Medulla oblongata (tissue), 1 donor: ENCODE results near the gene ATP8A1.
"Not testable (repeated sequence)": the region's sequence is repeated elsewhere in the genome, so short reads cannot be mapped to it uniquely, and the experiment has no call there.

Experiments used
- DNase-seq: peaks from one replicate; pipeline ENCODE4 v3.0.0-alpha.2; 2015; ENCODE audit errors: extremely low spot score

ATP8A1 gene

DNA sequence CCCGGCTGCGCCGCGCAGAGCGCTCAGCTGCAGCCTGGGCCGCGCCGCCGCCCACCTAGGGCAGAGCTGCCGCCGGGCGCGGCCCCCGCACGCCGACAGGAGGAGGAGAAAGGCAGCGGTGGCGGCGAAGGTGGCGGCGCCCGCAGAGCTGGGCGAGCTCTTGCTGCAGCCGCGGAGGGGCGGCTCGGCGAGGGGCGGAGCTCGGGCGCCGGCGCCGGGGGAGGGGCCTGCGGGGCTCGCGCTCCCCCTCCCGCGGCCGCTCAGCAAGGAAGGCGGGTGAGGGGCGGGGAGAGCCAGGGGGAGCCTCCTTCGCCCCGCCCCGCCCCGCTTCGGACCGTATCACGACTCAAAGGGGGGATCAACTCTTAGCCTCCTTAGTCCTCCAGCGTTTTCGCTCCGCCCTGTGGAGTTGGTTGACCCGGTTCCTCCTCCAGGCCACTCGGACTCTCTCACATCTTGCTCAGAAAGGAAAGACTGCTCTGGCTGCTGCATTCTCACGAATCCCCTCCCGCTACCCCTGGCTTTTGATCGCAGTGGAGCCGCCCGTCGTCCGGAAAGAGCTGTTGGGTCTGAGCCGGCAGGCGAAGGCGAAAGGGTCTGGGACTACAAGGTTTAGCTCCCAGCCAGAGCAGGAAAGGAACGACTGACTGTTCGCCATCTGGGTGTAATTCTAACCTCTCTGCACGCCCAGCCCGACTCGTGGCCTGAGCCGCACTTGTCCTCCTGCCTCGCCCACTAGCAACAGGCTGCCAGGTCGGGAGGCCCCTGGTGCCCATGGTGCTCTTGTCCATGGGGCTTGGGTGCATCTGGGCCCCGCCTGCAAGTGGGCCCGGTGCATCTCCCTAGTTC lies at the start of gene ATP8A1:
TSS of gene ATP8A1 (minus strand) at position 162 of the 849 bp plus-strand sequence. CDS start 232 bp downstream, outside the sequence.
- DNase-seq, result peak; percentile 96

DNA sequence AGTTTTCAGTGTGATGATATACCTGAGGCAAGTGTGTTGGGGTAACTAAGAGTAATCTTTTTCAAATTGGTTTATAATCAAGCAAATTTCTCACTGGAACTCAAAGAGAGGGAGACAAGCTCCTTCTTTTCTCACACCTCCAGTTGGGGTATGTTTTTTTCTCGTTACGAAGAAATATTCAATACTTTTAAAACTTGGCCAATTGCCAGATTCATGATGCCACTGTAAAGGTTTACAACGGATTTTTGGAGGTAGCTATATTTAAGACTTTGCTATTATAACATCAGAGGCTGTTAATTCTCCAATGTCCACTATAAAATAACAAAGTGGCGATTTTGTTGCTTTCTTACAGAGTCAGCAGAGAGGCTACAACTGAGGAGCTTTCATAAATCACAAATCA lies 49.2 kb upstream of the ATP8A1 start:
- DNase-seq, result no peak

DNA sequence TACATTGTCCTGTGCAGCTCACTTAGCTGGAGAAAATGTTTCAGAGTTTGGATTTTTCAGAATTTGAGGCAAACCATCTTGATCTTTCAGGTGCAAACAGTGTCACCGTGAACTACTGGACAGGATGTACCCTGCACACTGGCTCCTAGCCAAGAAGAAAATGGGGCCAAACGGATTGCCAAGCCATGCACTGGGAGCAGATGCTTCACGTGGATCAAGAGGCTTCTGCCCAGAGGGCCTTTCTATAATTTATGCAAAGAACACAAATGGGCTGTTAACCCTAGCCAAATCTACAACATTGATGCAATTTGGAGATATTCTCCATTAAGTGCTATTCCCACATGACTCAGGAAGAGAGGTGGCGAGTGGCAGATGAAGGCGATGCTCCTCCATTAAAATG lies 46.9 kb upstream of the ATP8A1 start:
- DNase-seq, result peak; percentile 6

DNA sequence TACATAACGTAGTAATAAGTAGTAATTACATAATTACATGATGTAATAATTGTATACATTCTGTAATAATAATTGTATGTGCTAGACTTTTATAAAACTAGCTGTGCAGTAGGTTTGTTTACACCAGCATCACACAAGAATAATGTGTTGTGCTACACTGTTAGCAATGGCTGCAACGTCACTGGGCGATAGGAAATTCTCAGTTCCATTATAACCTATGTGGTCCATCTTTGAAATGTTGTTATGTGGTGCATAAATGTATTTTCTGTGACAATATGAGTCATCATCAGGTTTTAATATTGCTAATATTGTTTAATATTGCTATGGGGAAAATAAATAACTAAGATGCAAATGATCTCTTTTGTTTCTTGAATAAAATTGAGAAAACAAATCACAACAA lies 46.0 kb upstream of the ATP8A1 start:
- no peak for DNase-seq

DNA sequence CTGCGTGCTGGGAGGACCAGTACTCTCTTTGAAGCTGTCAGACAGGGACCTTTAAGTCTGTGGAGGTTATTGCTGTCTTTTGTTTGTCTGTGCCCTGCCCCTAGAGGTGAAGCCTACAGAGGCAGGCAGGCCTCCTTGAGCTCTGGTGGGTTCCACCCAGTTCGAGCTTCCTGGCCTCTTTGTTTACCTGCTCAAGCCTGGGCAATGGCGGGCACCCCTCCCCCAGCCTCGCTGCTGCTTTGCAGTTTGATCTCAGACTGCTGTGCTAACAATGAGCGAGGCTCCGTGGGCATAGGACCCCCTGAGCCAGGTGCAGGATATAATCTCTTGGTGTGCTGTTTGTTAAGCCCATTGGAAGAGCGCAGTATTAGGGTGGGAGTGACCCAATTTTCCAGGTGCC lies 44.9 kb upstream of the ATP8A1 start:
- DNase-seq, result not testable (repeated sequence)

DNA sequence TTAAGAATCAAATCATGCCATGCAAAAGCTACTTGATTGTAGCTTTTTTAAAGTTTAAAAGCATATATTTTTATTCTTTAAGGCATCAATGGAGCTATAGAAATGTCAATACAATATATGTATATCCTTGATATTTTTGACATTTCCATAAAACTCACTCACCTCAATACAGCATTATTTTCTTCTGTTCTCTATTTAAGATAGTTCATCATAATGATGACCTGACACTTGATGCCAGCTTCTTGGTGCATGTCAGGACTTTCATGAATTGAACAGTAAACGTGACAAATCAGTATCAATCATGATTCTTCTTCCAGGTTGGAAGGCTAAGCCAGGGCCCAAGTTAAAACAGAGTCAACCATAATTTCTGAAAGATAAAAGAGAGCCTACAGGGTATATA lies 33.6 kb upstream of the ATP8A1 start:
- no peak for DNase-seq

DNA sequence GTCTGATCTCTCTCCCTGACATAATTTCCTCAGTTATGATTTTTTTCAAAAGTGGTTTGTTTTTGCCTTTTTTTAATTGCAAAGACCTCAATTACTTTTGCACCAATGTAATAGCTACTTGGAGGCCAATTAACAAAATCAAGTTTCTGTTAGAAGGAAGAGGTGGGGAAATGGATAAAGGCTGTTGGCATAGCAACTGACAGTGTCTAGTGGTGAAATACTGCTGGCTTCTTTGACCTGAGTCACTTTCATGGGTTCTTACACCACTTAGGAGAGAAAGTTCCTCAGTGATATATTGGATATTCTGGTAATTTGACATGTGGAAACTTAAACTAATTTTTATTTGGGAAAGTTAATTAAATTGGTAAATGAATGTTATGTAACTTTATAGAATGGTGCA lies 26.5 kb upstream of the ATP8A1 start:
- no peak for DNase-seq

DNA sequence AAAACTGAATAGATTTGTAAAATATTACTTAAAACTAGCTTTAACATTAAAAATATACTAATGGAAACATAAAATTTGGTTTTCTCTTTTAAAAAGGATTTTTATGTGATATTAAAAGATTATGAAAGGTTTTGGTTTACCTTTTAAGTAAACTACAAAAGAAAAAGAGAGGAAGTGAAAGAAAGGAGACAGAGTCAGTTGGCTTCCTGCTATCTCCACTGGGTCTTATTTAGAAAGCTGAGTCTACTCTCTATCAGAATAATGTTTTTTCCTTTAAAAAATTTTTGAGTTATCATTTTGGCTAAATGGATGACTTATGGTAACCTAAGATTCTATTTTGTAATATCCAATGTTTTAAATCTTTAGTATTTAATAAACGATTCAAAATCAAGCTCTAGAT lies 21.6 kb upstream of the ATP8A1 start:
- no peak for DNase-seq

DNA sequence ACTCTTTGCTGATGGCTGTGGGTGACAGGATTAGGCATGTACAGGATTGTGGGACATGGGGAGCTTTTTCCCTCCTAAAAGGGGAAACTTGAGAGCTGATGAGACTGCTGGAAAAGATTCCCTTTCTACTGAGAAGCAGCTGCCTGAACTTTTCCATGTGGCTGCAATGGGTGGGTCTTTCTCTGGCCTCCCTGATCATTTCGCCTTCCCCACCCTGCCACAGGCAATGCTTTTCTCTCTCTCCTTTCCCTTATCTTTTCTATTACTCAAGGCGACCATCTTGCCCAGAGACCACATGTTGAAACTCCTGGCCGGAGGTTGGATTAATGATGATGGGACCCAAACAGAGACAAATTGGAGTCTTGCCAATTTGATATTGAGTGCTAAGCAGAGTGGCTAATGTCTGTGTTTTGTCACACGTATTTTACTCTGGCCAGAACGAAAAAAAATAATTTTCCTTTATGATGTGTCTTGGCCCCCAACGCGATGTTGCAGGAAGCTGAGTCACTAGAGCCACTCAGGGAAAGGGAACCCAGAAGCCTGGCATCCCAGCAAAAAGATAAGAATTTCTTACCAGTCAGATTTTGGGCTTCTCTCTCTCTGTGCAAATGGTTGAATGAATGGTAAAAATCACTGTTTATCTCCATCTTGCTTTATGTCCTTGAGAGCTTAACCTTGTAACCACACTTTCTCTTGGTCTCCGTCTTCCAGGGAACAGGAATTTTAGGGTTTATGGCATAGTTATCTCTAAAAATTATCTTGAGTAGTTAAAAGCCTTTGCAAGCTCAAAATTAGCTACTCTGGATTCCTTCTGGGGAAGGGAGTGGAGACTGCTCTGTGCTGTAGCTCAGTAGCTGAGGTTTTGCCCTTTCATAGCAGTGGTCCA lies 19.4 kb upstream of the ATP8A1 start:
- no peak for DNase-seq

DNA sequence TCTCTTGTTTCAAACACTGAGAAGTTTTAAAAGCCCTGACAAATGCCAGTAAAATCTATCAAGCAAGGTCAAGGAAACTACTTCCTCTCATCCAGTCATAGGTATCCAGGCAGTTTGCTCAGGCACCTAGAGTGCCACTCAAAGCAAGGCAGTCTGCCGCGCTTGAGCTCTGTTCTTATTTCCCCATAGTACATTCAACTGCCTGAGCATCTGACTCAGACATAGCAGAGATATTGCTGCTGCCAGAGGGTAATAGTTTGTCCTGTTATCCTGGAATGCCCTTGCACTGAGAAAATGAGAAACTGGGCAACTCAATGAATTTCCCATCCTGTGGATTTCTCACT lies 16.1 kb upstream of the ATP8A1 start:
- DNase-seq, result peak; percentile 27

DNA sequence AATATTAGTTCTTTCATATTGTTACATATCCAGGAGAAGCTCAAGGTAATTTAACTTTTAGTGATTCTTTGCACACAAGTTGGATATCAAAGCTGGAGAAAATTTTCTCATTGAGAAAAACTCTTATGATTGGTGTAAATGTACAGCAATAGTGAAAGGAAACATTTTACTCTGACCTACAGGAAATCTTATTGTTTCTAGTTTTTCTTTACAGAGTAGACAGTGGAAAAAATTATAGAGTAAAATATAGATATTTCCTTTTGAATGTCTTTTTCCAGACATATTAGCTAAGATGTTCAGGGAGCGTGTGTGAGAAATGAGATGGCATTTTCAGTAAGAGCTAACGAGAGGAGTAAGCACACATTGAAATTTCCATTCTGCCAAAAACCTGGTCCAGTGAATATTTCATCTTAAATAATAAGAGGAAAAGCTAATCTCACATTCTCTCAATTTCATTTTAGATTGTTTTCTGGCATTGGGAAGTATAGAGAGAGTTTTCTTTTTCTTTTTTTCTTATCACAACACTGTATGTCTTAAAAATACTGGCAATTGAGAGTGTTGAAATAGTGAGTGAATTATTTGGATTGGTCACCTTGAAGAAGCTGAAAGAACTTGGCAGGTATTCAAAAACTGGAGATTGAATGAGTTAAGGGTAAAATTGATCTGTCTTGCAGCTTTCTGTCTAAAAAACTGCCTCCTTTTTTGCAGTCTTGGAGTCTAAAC lies 15.6 kb upstream of the ATP8A1 start:
- DNase-seq, result peak; percentile 12

DNA sequence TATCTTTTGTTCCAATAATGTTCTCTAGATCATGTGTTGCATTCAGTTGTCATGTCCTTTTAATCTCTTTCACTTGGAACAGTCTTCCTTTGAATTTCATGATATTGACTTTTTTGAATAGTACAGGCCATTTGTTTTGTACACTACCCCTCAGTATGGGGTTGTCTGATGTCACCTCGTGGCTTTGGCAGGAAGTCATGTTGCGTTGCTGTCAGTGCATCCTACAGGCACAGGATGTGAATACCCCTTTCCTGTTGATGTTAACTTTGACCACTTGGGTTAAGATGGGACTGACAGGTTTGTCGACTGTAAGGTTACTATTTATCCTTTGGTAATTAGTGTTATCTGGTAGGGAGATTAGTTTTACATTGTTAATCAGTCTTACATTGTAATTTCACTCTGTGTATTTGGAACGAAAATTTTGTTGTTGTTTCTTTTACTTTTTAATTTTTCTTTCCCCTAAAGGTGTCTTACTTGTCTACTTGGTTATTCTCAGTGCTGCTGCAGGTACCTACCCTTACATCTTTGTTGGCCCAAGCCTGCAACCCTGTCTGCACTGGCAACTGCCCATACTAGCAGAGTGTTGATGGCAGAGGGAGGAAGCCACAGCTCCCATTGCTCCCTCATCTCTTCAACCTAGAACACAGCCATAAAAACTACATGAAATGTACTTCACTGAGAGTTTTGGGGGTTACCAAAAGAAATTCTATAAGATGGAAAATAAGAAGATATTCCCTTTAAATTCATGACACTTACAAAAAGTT lies 14.7 kb upstream of the ATP8A1 start:
- DNase-seq, result no peak

DNA sequence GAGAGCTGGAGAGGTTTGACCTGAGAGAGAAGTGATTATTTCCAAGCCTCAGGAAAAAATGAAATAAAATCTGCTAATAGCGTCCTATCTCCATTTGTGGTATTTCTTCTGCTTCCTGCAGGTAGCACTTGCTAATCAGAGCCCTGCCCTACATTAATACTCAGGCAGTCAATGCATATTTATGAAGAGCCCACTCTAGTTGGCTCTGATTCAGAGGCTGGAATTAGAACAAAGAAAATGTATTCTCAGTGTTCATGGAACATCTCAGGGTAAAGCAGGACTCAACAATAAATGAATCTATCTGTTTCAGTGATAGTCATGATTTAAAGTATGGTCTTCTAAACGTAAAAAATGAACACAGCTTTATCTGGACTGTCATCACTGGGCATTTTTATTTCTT lies 1.4 kb upstream of the ATP8A1 start:
- DNase-seq, result peak; percentile 18

DNA sequence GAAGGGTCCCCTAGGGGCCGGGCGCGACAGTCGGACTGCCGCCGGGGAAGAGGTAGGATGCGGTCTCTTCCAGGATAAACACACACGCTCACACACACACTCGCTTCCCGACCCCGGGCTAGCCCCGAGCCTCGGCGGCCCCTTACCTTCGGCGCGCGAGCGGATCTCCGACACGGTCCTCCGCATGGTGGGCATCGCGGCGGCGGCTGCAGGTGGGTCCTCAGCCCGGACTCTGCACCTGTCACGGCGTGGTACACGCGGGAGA lies 294 bp downstream of the ATP8A1 start:
- DNase-seq, result no peak

DNA sequence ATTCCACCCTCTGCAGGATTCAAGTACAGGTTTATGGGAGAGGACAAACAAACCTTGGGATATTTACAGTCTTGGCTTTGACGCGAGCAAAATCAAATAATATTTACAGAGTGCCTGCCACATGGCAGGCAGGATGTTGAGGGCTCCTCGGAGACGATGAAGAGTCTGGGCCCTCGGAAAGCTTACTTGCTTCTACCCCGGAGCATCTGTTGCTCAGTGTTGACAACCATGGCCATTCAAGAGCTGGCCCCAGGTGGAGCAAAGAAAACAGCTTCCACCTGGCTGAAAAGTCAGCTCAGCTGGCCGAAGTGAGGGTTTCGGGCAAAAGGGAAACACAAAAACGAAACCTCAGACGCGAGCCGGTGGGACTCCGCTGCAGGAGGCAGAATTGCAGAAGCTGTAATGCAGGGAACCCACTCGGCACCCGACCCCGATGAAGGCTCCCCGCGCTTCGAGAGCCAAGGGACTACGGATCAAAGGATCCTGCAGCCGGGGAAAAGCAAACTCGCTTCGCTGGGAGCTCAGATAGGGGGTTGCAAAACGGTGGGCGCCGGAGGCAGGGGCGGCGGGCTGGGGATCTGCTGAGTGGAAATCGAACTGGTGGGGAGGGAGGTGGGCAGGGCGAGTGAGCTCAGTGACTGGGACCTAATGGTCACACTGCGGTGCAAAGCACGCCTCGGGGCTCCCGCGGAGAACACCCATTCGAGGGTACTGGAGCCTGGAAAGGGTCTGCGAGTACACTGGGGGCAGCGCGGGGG lies 805 bp downstream of the ATP8A1 start:
- peak; percentile 51 for DNase-seq

DNA sequence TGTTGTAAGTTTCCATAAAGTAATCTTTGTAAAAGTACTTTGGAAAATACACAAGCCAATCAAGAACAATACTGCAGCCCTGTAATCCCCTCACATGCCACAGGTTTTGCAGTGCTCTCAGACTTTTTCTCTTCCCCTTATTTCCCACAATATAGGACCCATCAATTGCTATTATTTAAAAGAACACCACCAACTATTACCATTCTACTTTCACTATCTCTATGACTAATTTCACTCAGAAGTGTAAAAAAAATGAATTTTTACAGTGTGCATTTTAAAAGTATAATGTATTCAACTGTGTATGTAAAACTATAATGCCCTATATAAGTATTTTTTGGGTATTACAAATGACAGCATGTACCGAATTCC lies 1.7 kb downstream of the ATP8A1 start:
- DNase-seq, result peak; percentile 18

DNA sequence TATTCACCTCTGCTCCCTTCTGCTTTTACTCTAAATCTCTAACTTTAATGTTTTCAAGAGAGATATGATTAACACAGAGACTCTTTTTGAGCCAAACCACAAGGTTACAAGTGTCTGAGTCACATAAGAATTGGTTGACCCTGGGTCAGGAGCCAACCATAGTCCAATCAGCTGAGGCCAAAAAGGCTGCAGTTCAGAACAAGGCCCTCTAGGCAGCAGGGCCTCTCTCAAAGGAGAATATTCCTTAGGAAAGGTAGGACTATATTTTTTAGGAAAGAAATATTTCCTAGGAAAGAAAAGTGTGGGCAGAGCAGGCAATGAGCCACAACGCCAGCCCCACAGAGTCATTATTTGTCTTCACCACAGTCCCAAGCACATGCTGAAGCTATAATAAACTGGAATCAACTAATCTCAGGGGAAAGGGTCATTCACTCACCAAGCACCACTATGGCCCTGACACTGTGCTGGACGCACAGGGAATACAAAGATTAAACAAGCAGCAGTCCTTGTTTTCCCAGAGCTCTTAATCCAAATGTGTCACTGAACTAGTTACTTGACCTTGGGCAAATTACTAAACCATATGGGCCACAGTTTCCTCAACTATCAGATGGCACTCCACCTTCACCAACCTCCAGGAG lies 2.2 kb downstream of the ATP8A1 start:
- peak; percentile 44 for DNase-seq

DNA sequence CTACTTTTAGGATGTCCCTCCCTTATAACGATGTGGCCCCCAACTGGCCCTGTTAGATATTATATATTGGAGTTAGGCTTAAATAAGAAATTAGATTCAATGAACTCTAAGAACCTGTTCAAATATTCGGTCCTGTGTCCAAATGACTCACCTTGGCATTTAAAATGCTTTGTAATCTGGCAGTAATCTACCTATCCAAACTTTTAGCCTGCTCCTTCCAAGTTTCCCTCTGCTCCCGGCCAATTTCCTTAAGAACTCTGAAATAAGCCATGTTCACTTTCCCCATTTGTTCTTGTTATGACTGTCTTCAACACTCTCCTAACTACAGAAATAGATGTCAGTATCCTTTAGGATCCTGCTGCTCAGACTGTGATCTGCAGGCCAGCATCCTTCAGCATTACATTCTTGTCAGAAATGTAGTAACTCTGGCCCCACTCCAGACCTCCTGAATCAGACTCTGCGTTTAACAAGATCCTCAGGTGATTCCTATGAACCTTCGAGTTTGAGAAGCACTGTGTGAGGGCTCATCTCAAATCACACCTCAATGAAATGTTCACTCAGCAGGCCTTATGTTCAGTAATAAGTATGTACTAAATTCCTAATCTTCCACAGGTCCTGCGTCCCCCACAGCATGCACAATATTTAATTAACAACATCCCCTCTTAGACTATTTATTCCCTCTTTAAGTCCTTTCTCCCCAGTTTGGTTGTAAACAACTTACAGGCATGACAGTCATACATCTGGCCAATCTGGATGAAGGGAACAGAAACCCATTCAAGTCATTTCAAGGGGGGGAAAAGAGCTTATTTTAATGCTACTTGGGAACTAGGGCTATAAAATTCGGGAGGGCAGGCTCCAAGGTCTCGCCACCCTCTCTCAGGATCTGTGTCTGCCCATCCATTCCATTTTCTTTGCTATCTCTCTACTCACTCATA lies 3.0 kb downstream of the ATP8A1 start:
- DNase-seq, result peak; percentile 53

DNA sequence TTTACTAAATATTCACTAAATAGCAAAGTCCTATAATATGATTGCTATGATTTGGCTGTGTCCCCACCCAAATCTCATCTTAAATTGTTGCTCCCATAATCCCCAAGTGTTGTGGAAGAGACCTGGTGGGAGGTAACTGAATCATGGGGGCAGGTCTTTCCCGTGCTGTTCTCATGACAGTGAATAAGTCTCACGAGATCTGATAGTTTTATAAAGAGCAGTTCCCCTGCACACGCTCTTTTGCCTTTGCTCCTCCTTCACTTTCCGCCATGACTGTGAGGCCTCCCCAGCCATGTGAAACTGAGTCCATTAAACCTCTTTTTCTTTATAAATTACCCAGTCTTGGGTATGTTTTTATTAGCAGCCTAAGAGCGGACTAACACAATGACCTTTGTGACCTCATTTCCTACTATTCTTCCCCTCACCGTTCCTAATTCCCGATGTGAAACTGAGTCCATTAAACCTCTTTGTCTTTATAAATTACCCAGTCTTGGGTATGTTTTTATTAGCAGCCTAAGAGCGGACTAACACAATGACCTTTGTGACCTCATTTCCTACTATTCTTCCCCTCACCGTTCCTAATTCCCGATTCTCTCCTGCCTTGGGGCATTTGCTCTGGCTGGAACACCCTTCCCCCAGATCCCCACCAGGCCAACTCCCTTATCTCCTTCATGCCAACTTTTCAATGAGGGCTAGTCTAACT lies 4.2 kb downstream of the ATP8A1 start:
- not testable (repeated sequence) for DNase-seq
